GM18867 (cell line): ENCODE data around the gene HRG.
A peak's percentile ranks its signal among the peaks of the same experiment; 100 is the strongest.
"Not testable (repeated sequence)": the region's sequence is repeated elsewhere in the genome, so short reads cannot be mapped to it uniquely, and the experiment has no call there.

Experiments
- ATAC-seq: cut with Tn5 transposase; IDR thresholded peaks from one replicate; pipeline ENCODE4 v1.9.1; 2021; ENCODE audit warnings: mild to moderate bottlenecking, moderate library complexity; ENCODE audit not compliant: unreplicated experiment

HRG gene, protein sequence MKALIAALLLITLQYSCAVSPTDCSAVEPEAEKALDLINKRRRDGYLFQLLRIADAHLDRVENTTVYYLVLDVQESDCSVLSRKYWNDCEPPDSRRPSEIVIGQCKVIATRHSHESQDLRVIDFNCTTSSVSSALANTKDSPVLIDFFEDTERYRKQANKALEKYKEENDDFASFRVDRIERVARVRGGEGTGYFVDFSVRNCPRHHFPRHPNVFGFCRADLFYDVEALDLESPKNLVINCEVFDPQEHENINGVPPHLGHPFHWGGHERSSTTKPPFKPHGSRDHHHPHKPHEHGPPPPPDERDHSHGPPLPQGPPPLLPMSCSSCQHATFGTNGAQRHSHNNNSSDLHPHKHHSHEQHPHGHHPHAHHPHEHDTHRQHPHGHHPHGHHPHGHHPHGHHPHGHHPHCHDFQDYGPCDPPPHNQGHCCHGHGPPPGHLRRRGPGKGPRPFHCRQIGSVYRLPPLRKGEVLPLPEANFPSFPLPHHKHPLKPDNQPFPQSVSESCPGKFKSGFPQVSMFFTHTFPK

DNA sequence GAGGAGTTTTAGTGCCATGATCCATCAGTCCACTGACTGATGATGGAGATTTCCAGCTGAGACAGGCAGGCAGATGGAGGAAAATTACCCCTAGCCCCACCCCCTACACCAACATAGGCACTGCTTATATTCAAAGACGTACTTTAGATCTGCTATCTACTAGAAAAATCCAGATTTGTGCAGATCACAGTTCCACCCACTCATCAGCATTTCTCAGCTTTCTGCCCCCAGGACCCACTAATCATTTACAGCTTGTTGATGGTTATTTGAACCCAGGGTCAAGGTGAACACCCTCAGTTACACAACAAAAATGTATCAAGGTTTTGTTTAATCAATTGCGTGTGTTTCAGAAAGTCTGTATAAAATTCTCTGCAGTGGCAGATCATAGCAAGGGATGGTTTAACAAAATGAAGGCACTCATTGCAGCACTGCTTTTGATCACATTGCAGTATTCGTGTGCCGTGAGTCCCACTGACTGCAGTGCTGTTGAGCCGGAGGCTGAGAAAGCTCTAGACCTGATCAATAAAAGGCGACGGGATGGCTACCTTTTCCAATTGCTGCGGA, at the start of gene HRG:
Gene HRG, plus strand, starts transcription at position 390 of the 564 bp plus-strand sequence. Its CDS starts 18 bp downstream, at position 408.
- ATAC-seq = no peak

- ATAC-seq = no peak
Observed at GRCh38 chr3:186616299-186616617, 49.6 kb upstream of the HRG start.

- peak; percentile 91 for ATAC-seq
Observed at GRCh38 chr3:186617036-186617946, 48.5 kb upstream of the HRG start.

GRCh38 chr3:186618318-186618938, 47.4 kb upstream of the HRG start:
- no peak for ATAC-seq

- ATAC-seq = no peak
Observed at GRCh38 chr3:186619787-186620212, 46.0 kb upstream of the HRG start.

DNA sequence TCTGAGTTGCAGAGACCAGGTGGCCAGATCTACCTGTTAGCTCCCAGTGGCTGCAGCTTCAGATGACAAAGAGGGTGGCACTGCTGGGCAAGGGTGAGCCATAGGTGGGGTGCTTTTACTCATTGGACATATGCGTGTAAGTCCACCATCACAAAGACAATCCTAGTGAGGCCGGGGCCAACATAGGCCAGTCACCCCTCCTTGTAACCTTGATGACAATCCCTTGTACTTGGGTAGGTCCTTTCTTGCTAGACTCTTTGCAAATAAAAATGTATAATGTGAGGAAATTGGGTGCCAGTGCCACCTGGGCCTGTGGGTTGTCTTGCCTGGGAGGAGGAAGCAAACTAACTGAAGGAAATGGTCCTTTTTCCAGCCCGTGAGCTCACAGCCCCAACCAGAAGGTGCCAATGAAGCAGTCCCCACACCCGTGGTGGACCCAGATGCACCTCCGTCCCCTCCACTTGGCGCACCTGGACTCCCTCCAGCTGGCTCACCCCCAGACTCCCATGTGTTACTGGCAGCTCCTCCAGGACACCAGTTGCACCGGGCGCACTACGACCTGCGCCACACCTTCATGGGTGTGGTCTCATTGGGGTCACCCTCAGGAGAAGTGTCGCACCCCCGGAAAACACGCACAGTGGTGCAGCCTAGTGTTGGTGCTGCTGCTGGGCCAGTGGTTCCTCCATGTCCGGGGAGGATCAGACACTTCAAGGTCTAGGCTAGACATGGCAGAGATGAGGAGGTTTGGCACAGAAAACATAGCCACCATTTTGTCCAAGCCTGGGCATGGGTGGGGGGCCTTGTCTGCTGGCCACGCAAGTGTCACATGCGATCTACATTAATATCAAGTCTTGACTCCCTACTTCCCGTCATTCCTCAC, 45.4 kb upstream of the HRG start:
- ATAC-seq = no peak

GRCh38 chr3:186621894-186622650, 43.7 kb upstream of the HRG start:
- no peak for ATAC-seq

- no peak for ATAC-seq
Observed at GRCh38 chr3:186622651-186623310, 43.0 kb upstream of the HRG start.

GRCh38 chr3:186624598-186624997, 41.2 kb upstream of the HRG start:
- ATAC-seq = no peak

DNA sequence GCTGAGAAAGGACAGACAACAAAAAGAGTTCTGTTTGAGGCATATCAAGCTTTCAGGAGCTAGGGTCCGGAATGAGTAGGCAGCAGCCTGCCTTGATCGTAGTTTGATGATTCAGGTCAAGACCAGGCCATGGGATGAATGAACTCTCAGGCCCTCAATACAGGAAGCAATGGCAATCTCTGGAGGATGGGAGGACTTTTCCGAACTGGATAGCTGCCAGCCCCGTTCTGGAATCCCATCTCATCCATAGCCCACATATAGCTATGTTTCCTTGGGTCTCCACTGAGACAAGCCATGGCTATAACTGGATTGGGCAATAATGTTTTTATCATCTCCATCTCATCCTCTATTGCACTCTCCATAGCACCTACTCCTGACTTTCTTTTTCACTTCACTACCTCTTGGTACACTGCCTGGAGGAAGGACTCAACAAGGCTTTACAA, 40.2 kb upstream of the HRG start:
- no peak for ATAC-seq

DNA sequence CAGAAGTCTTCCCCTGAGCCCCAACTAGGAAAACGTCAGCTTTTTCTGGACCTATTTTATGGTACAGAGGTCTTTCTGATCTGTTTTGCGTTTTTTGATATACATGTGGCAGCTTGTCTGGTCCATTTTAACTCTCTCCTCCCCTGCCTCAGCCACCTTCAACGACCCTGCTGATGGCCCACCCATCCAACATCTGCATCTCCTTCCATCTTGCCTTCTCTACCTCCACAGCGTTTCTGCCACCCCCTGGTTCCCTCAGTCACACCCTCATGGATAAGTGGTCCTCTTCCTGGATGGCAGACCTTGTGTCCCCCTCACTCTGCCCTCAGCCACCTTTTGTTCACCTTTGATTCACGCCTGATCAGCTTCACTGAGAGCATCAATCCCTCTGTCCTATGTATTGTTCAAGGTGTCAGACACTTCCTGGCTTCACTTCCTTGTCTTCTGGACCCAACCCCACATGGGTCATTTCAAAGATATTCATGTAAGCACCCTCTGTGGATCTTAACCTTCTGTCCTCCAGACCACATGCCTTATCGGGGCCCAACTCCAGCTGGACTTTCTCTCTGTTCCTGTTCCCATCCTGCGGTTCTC, 39.5 kb upstream of the HRG start:
- ATAC-seq = no peak

DNA sequence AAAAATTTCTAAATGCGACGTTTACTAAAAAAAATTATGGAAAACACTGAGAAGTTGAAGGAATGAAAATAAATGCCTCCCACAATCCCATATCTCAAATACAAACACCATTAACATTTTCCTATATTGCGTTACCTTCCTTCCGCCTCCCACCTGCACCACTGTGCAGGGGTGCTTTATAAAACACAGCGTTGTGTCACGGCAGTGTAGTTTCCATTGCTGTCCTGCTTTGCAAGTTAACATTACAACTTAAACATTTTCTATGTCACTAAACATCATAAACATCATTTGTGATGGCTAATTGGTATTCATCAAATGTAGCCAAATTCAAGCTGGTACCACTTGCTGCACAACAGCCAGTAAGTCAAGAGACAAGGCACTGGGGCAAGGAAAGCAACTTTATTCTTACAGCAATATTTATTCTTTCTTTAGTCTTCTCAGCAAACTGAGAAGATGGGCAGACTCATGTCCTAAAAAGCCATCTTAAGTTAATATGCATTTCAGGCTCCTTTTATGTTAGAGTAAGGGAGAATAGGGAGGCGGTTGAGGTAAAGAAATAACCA, 37.9 kb upstream of the HRG start:
- ATAC-seq = no peak

GRCh38 chr3:186628756-186629155, 37.1 kb upstream of the HRG start:
- no peak for ATAC-seq

GRCh38 chr3:186630950-186631641, 34.7 kb upstream of the HRG start:
- ATAC-seq = no peak

DNA sequence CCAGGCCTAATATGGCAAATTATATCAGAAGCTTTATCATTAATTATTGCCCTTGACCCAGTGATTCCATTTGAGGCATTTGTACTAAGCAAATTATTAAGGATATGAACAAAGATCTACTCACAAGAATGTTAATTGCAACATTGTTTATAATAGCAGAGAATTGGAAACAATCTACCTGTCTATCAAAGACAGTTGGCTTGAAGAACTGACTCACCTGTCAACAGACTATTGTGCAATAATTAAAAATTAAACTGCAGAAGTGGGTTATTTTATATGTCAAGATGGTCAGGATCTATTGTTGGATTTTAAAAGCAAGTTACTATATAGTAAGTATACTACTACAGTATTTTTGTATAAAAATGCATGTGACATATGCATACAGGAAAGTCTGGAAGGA, 32.3 kb upstream of the HRG start:
- no peak for ATAC-seq

DNA sequence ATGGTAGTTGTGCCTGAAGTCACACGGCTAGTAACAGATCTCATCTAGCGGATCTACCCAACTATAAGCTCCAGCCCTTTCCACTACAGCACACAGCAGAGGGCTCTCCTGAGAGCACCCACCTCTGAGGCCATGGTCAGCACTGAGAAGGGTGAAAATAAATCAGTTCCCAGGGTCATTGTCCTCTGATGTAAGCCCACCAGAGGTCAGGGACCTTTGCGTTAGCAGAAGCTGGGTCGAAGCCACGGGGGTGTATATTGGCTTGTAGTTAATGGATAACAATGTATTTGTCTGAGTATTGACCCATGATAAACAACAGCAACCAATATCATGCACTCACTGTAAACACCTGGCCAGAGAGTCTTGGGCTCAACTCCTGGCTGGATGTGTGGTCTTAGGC, 31.6 kb upstream of the HRG start:
- ATAC-seq = not testable (repeated sequence)

- ATAC-seq = no peak
Observed at GRCh38 chr3:186635532-186635931, 30.3 kb upstream of the HRG start.
